ENCODE measurements around the gene ELOVL3.
"Not testable (repeated sequence)": the region's sequence is repeated elsewhere in the genome, so short reads cannot be mapped to it uniquely, and the experiment has no call there.

The ELOVL3 gene

DNA sequence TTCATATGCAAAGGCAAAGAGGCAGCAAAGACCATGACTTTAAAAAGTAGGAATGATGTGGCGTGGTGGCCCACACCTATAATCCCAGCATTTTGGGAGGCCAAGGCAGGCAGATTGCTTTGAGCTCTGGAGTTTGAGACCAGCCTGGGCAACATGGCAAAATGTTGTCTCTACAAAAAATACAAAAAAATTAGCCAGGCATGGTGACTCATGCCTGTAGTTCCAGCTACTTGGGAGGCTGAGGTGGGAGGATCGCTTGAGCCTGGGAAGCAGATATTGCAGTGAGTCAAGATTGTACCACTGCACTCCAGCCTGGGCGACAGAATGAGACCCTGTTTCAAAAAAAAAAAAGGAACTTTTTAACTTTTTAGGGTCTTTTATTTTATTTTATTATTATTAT lies 26.4 kb downstream of the ELOVL3 start:
- DNase-seq (ENCODE audit: low read depth in 2 of 3, low spot score in 2 of 3): not testable (repeated sequence)

GRCh38 chr10:102254426-102254825 lies 28.3 kb downstream of the ELOVL3 start:
- DNase-seq (ENCODE audit: low read depth in 2 of 3, low spot score in 2 of 3): no peak

GRCh38 chr10:102255404-102255803 lies 29.3 kb downstream of the ELOVL3 start:
- no peak for DNase-seq (ENCODE audit: low read depth in 2 of 3, low spot score in 2 of 3)

- DNase-seq (ENCODE audit: low read depth in 2 of 3, low spot score in 2 of 3): no peak
Observed at GRCh38 chr10:102261196-102261595, 35.1 kb downstream of the ELOVL3 start.

GRCh38 chr10:102261842-102262241 lies 35.7 kb downstream of the ELOVL3 start:
- no peak for DNase-seq (ENCODE audit: low read depth in 2 of 3, low spot score in 2 of 3)

DNA sequence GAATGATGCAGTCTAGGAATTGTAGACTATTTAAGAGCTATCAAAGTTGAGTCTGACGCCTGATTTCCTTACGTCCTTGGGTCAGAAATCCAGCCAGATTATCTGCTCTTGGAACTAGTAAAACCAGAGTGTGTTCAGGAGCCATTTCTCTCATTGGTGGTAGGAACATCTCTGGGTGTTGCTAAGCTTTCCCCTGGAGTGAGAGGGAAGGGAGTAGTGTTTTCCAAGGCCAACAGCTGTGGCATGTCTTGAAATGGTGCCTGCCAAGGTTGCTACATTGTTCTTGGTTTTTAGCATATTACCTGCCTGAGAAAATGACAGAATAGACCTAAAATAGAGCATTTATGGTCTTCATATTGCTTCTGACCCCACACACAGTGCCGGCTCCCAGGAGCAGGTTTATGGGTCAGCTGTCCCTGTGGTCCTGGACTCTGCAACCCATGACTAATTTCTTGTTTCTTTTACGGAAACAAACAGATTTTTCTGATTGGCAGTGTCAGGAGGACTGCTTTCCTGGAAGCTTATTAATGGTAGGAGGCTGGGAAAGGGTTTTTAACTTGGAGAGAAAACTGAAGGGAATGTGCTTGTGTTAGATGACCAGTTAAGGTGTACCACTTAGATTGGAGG lies 36.8 kb downstream of the ELOVL3 start:
- DNase-seq (ENCODE audit: low read depth in 2 of 3, low spot score in 2 of 3): no peak

DNA sequence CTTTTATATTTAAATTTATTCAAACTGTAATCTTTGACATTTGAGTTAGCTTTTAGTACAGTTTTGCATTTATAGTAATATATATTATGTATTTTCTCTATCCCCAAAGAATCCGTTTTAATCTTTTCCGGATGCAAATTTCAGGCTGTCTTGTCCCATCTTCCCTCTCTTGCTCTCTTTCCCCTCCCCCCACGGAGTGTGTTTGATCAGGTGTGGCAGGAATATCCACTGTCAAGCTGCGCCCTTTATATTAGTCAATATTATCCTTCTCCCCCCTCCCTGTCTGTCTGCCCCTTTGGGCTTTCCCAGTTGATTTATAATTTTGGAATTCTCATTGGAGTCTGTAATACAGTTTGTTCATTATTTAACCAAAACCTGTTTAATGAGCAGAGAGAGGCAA lies 38.3 kb downstream of the ELOVL3 start:
- no peak for DNase-seq (ENCODE audit: low read depth in 2 of 3, low spot score in 2 of 3)

GRCh38 chr10:102266670-102267069 lies 40.6 kb downstream of the ELOVL3 start:
- DNase-seq (ENCODE audit: low read depth in 2 of 3, low spot score in 2 of 3): no peak

DNA sequence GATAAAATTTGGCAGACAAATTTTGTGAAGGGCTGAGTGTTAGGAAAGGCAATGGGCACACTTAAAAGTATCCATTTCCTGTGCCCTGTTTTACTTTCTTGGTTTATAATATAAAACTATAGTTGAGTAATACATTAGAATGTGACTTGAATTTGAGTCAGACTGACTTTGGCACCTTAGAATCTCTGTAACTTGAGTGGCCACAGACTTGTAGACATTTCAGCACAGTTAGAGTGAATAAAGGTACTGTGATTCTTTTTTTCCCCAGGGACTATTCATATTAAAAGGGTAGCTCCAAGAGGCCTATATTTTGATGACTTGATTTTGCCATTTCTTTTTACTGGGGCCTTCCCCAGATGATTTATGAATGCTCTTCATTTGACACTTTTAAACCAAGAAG lies 41.6 kb downstream of the ELOVL3 start:
- DNase-seq (ENCODE audit: low read depth in 2 of 3, low spot score in 2 of 3): no peak

DNA sequence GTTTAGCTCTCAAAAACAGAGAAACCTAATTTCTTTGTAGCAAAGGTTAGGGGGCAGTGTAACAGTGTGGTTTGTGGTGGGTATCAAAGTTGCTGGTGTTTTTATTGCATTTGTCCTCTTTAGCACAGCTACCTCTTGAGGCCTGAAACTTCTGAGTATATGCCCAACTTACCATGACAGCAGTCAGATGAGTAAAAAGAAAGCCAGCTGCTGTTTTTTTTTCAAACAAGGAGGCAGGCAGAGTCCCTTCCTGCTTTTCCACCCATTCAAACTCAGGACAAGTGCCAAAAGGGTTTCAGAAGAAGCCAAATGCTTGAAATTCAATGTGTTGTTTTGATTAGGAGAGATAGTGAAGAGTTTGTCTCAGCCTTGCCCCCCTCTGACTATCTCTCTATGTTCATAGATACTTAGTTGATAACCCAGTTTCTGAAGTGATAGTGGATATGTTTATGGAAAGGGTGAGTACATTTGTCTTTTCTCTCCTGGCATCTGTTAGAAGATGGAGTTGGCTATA lies 42.3 kb downstream of the ELOVL3 start:
- no peak for DNase-seq (ENCODE audit: low read depth in 2 of 3, low spot score in 2 of 3)

DNA sequence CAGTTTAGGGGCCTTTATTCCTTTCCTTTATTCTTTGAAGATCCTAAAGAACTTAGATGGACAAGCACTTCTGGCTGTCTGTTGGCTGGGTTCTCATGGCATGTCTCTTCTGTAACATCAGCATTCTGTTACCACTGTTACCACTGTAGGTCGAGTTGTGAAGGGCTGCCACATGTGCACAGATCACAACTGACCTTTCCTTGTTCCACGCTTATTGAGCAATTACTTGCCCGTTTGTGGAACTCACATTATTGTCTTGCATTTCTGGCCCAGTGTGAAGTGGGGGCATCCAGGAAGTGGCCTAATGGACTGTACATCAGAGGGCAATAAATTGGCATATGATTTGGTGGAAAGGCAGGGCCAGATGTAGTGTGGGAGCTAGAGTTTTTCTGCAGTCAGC lies 42.9 kb downstream of the ELOVL3 start:
- no peak for DNase-seq (ENCODE audit: low read depth in 2 of 3, low spot score in 2 of 3)

DNA sequence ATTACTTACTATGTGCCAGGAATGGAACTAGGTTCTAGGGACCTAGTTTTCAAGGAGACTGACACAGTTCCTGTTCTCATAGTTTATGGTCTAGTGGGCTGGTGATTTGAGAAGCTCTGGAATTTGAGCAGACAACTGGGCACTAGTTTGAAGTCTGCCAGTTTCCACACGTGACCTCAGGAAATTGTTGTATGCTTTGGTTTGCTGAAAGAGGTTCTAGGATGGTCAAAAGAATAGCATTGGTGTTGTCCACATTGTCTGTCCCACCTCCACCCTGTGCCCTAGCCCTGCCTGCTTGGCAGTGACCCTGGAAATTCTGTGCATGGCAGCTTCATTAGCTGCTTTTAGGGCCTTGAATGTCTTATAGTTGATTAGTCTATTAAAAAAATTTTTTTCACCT lies 48.0 kb downstream of the ELOVL3 start:
- DNase-seq (ENCODE audit: low read depth in 2 of 3, low spot score in 2 of 3): no peak

DNA sequence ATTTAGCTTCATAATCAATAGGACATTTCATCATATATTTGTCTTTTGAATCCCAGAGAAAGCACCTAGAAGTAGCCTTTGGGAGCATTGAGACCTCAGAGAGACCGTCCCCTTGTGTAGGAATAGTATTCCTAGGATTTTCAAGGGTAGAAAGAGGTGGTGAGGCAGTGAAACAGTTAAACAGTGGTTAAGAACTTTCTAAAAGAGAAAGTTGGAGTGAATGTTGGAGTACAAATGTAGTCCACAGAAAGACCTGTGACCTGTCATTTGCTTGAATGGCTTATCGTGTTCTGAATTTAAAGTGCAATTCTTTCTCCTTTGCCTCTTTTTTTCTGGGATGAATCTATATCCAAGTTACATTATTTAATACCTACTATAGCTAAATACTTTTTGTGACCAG lies 49.2 kb downstream of the ELOVL3 start:
- DNase-seq (ENCODE audit: low read depth in 2 of 3, low spot score in 2 of 3): no peak

- DNase-seq (ENCODE audit: low read depth in 2 of 3, low spot score in 2 of 3): no peak
Observed at GRCh38 chr10:102279104-102279503, 53.0 kb downstream of the ELOVL3 start.

All from activated CD8-positive, alpha-beta memory T cell treated with anti-CD3 and anti-CD28 coated beads for 48 hours (primary cell).